Measurements from ENCODE around the gene ATP10A. TPM values are rescaled to one million over a fixed set of nuclear protein-coding genes. Genes with fewer than 3 reads are reported as not detected.

Gene ATP10A
- total RNA-seq, 1 donor from 2014 or later: 0.26 TPM

DNA sequence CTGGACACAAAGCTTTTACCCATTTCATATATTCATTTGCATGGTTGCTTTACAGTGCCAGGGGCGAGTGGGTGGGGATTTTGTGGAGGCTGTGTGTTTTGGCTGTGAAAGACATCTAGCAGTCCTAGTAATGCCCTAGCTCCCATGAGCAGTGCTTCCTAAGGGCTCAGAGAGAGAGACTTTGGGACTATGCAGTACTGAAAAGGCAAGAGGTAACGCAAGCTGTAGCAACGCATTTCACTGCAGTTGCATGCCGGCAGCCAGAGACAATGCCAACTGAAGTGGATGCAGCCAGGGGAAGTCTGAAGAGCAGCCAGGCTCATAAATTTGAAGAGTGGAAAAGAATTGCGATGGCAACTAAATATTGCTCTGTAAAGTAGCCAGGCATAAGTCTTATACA lies 27.4 kb upstream of the ATP10A start:
- no peak for DNase-seq (ENCODE audit: low read depth)
- no peak overlapping the region for H3K4me3 ChIP-seq (ENCODE audit: low read depth, low read length)
- TF ChIP-seq CTCF (IDR thresholded peaks at IDR 0.05; ENCODE audit: insufficient read depth, low read length, severe bottlenecking): no peak
- no peaks in the 10 kb centered on the region for H3K36me3 ChIP-seq (ENCODE audit: control insufficient read depth, insufficient read depth, low read length)
- no peak for FAIRE-seq
- no peaks in the 10 kb centered on the region for H3K27me3 ChIP-seq (ENCODE audit: control insufficient read depth, insufficient read depth, low read length)

- FAIRE-seq: no peak
- DNase-seq (ENCODE audit: low read depth): peak; percentile 39
- Histone ChIP-seq H3K36me3 (ENCODE audit: control insufficient read depth, insufficient read depth, low read length) (no peaks in the 10 kb centered on the region), H3K27me3 (ENCODE audit: control insufficient read depth, insufficient read depth, low read length) (no peaks in the 10 kb centered on the region), H3K4me3 (ENCODE audit: low read depth, low read length) (no peak overlapping the region)
- TF ChIP-seq CTCF (IDR thresholded peaks at IDR 0.05; ENCODE audit: insufficient read depth, low read length, severe bottlenecking): no peak
Observed at GRCh38 chr15:25887870-25888269, 24.7 kb upstream of the ATP10A start.

- Histone ChIP-seq H3K4me3 (ENCODE audit: low read depth, low read length) (no peak overlapping the region), H3K27me3 (ENCODE audit: control insufficient read depth, insufficient read depth, low read length) (no peaks in the 10 kb centered on the region), H3K36me3 (ENCODE audit: control insufficient read depth, insufficient read depth, low read length) (no peaks in the 10 kb centered on the region)
- no peak for TF ChIP-seq CTCF (IDR thresholded peaks at IDR 0.05; ENCODE audit: insufficient read depth, low read length, severe bottlenecking)
- DNase-seq (ENCODE audit: low read depth): no peak
- FAIRE-seq: peak; percentile 88
Observed at GRCh38 chr15:25886498-25887140, 23.5 kb upstream of the ATP10A start.

DNA sequence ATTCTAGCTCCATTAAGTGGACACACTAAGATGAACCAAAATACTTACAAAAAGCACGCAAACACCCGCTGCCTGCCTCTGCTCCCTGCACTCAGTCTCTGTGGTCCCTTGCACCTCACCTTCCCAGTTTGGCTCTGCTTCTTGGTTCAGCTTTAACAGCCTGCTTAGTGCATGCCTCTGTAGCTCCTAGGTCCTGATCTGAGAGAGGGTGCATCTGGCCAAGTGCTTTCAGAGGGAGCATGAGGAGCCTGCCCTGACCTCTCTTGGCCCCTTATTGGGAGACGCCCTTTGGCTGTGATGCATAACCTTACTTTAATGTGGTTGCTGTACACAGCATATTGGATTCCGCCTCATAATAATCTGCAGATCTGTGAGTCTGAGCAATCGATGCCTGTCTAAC lies 21.2 kb upstream of the ATP10A start:
- no peak for DNase-seq (ENCODE audit: low read depth)
- TF ChIP-seq CTCF (IDR thresholded peaks at IDR 0.05; ENCODE audit: insufficient read depth, low read length, severe bottlenecking): no peak

DNA sequence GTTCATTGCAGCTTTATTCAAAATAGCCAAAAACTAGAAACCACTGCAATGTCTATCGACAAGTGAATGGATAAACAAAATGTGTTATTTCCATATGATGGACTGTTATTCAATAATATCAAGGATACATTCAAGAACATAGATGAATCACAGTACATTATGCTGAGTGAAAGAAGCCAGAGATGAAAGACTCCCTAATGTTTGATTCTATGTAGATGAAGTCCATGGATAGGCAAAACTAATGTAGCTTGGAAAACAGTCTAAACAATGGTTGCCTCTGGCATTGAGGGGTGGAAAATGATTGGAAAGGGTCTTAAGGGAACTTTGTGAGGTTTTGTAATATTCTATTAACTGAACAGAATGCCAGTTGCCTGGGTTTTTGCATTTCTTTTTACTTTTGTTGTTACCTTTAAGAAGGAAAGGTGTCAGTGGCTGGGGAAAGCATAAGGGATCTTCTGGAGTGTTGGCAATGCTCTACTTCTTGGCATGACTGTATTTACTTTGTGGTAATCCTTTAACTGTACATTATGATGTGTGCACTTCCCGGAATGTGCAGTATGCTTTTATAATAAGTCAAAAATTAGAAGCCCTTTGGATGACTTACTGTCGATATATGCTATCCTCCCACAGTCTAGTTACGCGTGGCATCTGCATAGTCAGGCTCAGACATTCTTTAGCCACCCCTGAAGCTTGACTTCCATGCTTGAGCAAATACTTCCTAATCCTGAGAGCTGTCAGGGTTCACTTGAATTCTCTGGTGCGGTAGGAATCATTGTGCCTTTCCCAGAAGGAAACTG lies 20.5 kb upstream of the ATP10A start:
- Histone ChIP-seq H3K36me3 (ENCODE audit: control insufficient read depth, insufficient read depth, low read length) (no peaks in the 10 kb centered on the region), H3K4me3 (ENCODE audit: low read depth, low read length) (no peak overlapping the region), H3K27me3 (ENCODE audit: control insufficient read depth, insufficient read depth, low read length) (no peaks in the 10 kb centered on the region)
- FAIRE-seq (no peak), DNase-seq (ENCODE audit: low read depth) (peak; percentile 94)
- no peak for TF ChIP-seq CTCF (IDR thresholded peaks at IDR 0.05; ENCODE audit: insufficient read depth, low read length, severe bottlenecking)

More for the DNA sequence above, 21.2 kb upstream of the ATP10A start:
- Histone ChIP-seq H3K4me3 (ENCODE audit: low read depth, low read length) (no peak overlapping the region), H3K27me3 (ENCODE audit: control insufficient read depth, insufficient read depth, low read length) (no peaks in the 10 kb centered on the region), H3K36me3 (ENCODE audit: control insufficient read depth, insufficient read depth, low read length) (no peaks in the 10 kb centered on the region)
- FAIRE-seq: no peak

Data from bronchial epithelial cell (primary cell).